GM23248 (cell line): ENCODE measurements around the gene AIP. TPM values are rescaled to one million over a fixed set of nuclear protein-coding genes. Genes with fewer than 3 reads are reported as not detected.

Source experiments
- DNase-seq: peaks from one replicate; pipeline ENCODE4 v3.0.0-alpha.2; 2015
- H2AFZ ChIP-seq: fragments of 200-600 bp; sonication (generic); 2 replicates; pipeline ENCODE4 v1.6.1; 2016; ENCODE audit warnings: antibody characterized with exemption
- H3F3A ChIP-seq: fragments of 200-600 bp; sonication (generic); 2 replicates; pipeline ENCODE4 v1.6.1; 2016; ENCODE audit warnings: mild to moderate bottlenecking, antibody characterized with exemption, mixed run types; ENCODE audit not compliant: insufficient read depth
- H3K27ac ChIP-seq: fragments of 200-600 bp; sonication (generic); 2 replicates; pipeline ENCODE4 v1.5.1; 2016; ENCODE audit warnings: mild to moderate bottlenecking
- H3K27me3 ChIP-seq: fragments of 200-600 bp; sonication (generic); replicated peaks from 2 replicates; pipeline ENCODE4 v1.6.1; 2016; ENCODE audit warnings: mild to moderate bottlenecking; ENCODE audit not compliant: insufficient read depth
- H3K36me3 ChIP-seq: fragments of 200-600 bp; sonication (generic); 2 replicates; pipeline ENCODE4 v1.6.1; 2016; ENCODE audit warnings: low read depth, mild to moderate bottlenecking
- H3K4me1 ChIP-seq: fragments of 200-600 bp; sonication (generic); 2 replicates; pipeline ENCODE4 v1.6.1; 2016; ENCODE audit warnings: mild to moderate bottlenecking; ENCODE audit not compliant: insufficient read depth
- H3K4me2 ChIP-seq: fragments of 200-600 bp; sonication (generic); one replicate; pipeline ENCODE4 v1.6.1; 2016; ENCODE audit warnings: mild to moderate bottlenecking; ENCODE audit not compliant: unreplicated experiment
- H3K4me3 ChIP-seq: fragments of 200-600 bp; sonication (generic); 2 replicates; pipeline ENCODE4 v1.5.1; 2016; ENCODE audit warnings: mild to moderate bottlenecking
- H3K79me2 ChIP-seq: fragments of 200-600 bp; sonication (generic); 2 replicates; pipeline ENCODE4 v1.6.1; 2016; ENCODE audit warnings: mild to moderate bottlenecking; ENCODE audit not compliant: insufficient read depth
- H3K9ac ChIP-seq: fragments of 200-600 bp; sonication (generic); 2 replicates; pipeline ENCODE4 v1.6.1; 2016; ENCODE audit warnings: mild to moderate bottlenecking
- H3K9me2 ChIP-seq: fragments of 200-600 bp; sonication (generic); 2 replicates; pipeline ENCODE4 v1.6.1; 2016; ENCODE audit warnings: mixed run types, mild to moderate bottlenecking, moderate library complexity; ENCODE audit not compliant: insufficient read depth
- H3K9me3 ChIP-seq: fragments of 200-600 bp; sonication (generic); one replicate; pipeline ENCODE4 v1.6.1; 2017; ENCODE audit warnings: low read depth
- H4K20me1 ChIP-seq: fragments of 200-600 bp; sonication (generic); 2 replicates; pipeline ENCODE4 v1.6.0; 2016; ENCODE audit not compliant: insufficient read depth
- EZH2 ChIP-seq: fragments of 200-600 bp; sonication (generic); IDR thresholded peaks from 2 replicates; pipeline ENCODE4 v1.6.1; 2018; ENCODE audit warnings: antibody characterized with exemption, mild to moderate bottlenecking; ENCODE audit not compliant: insufficient read depth, poor library complexity, severe bottlenecking
- EZH2phosphoT487 ChIP-seq: fragments of 200-600 bp; sonication (generic); IDR thresholded peaks from 2 replicates; pipeline ENCODE4 v1.6.1; 2018; ENCODE audit warnings: antibody characterized with exemption, moderate library complexity, mild to moderate bottlenecking, low read depth; ENCODE audit not compliant: insufficient read depth
- WGBS, 2 experiments: methylation state at CpG; one replicate each; pipeline ENCODE4 v1.1.6; 2015 to 2017; ENCODE audit warnings: low lambda C conversion rate in 2 of 2, low coverage in 1 of 2; ENCODE audit errors: missing lambda C conversion rate in 2 of 2; 5-methylcytosine and 5-hydroxymethylcytosine counted together
- in situ Hi-C: fragments of 300-500 bp; cut with MboI; formaldehyde crosslinking; loops from 2 replicates; pipeline ENCODE4 v1.15.0; 2020
- polyA plus RNA-seq: library from polyadenylated mRNA; unstranded; fragments of >200 nt; fragmentation: Nextera tagmentation; extraction: Ambion mirVana; gene quantifications from 2 replicates; pipeline ENCODE4 v1.2.1, GENCODE V29; 2016
- total RNA-seq: library from RNA; depleted of rRNA; stranded (reverse); fragments of >200 nt; shearing (Covaris generic); gene quantifications from 2 replicates; pipeline ENCODE4 v1.2.3, GENCODE V29; 2014

AIP gene
- total and polyA plus RNA-seq, 2 experiments from 2014 or later, result 56.1 to 58.5 TPM

DNA sequence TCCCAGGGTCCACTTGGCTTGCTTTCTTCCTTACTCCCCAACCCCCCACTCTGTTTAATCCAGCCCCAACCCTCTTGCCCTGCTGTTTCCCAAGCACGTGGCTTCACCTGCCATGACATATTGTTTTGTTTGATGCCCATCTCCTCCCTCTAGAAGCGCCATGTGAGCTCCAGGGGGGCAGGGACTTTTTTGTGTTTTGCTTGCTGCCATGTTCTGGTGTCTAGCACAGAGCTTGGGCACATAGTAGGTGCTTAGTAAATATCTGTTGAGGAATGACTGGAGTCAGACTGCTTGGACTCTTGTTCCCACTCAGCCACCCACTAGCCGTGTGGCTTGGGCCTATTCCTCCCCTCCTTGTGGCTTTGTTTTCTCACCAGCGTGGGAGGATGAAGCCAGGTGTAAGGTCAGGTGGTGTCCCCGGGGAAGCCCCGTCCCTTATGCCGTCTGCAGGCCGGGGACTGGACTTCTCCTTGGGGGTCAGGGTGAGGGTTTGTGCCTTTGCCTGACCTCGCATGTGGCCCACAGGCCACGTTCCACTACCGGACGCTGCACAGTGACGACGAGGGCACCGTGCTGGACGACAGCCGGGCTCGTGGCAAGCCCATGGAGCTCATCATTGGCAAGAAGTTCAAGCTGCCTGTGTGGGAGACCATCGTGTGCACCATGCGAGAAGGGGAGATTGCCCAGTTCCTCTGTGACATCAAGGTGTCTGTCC, 3.8 kb downstream of the AIP start:
- in situ Hi-C loops, result no loop called here
- Histone ChIP-seq H3K27me3 (no peaks in the 10 kb centered on the region), H4K20me1 (no peaks in the 10 kb centered on the region), H3K4me1 (peaks cover 7% of the 10 kb centered on the region; the same call in 1 of the 2 replicates), H3K27ac (no peak overlapping the region), H3K9me2 (no peaks in the 10 kb centered on the region), H3K79me2 (peaks cover 24% of the 10 kb centered on the region), H3K9ac (no peak overlapping the region), H3K4me2 (no peak overlapping the region), H3K9me3 (no peaks in the 10 kb centered on the region), H3K4me3 (no peak overlapping the region), H3F3A (no peaks in the 10 kb centered on the region), H3K36me3 (no peaks in the 10 kb centered on the region), H2AFZ (no peak overlapping the region)
- no peak for TF ChIP-seq EZH2
- no peak for TF ChIP-seq EZH2phosphoT487
- 87 to 91% methylated on average over 19 to 20 of the region's 20 CpGs for WGBS, 2 experiments
- no peak for DNase-seq

- no peaks in the 10 kb centered on the region for H4K20me1 ChIP-seq
- H3K79me2 ChIP-seq, result peaks cover 12% of the 10 kb centered on the region; the same call in 1 of the 2 replicates
- TF ChIP-seq EZH2 (no peak), EZH2phosphoT487 (no peak)
- H3K4me3 ChIP-seq, result no peak overlapping the region
- H3K36me3 ChIP-seq, result no peaks in the 10 kb centered on the region
- H3K27ac ChIP-seq, result no peak overlapping the region
- H3K27me3 ChIP-seq, result no peaks in the 10 kb centered on the region
- H3K9me3 ChIP-seq, result no peaks in the 10 kb centered on the region
- H2AFZ ChIP-seq, result no peak overlapping the region
- H3K4me1 ChIP-seq, result no peaks in the 10 kb centered on the region
- in situ Hi-C loops, result no loop called here
- DNase-seq, result no peak
- no peak overlapping the region for H3K4me2 ChIP-seq
- H3K9me2 ChIP-seq, result no peaks in the 10 kb centered on the region
- H3F3A ChIP-seq, result no peaks in the 10 kb centered on the region
- no peak overlapping the region for H3K9ac ChIP-seq
- 90 to 91% methylated on average over 23 of the region's 25 CpGs for WGBS, 2 experiments
These were observed 6.5 kb downstream of the AIP start for GRCh38 chr11:67489203-67489884.

- Histone ChIP-seq H3F3A (no peaks in the 10 kb centered on the region), H3K36me3 (no peaks in the 10 kb centered on the region), H3K4me2 (no peak overlapping the region), H3K4me3 (no peak overlapping the region), H2AFZ (no peak overlapping the region), H3K79me2 (0 out of 2 replicates have a peak, but pooled peaks cover 9% of the 10 kb centered on the region), H3K9me2 (no peaks in the 10 kb centered on the region), H3K4me1 (no peaks in the 10 kb centered on the region), H3K9me3 (no peaks in the 10 kb centered on the region), H3K27ac (no peak overlapping the region), H4K20me1 (no peaks in the 10 kb centered on the region), H3K9ac (no peak overlapping the region), H3K27me3 (no peaks in the 10 kb centered on the region)
- 91 to 92% methylated on average over 22 to 23 of the region's 23 CpGs for WGBS, 2 experiments
- TF ChIP-seq EZH2 (no peak), EZH2phosphoT487 (no peak)
- in situ Hi-C loops, result no loop called here
- no peak for DNase-seq
These were observed 7.3 kb downstream of the AIP start for GRCh38 chr11:67489885-67490726.

DNA sequence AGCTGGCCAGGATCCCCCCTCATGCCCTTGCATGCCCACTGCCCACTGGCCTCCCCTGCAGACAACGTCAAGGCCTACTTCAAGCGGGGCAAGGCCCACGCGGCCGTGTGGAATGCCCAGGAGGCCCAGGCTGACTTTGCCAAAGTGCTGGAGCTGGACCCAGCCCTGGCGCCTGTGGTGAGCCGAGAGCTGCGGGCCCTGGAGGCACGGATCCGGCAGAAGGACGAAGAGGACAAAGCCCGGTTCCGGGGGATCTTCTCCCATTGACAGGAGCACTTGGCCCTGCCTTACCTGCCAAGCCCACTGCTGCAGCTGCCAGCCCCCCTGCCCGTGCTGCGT, 7.9 kb downstream of the AIP start:
- TF ChIP-seq EZH2 (no peak), EZH2phosphoT487 (no peak)
- no peak overlapping the region for H3K4me2 ChIP-seq
- H3K9me2 ChIP-seq, result no peaks in the 10 kb centered on the region
- no peaks in the 10 kb centered on the region for H3F3A ChIP-seq
- H4K20me1 ChIP-seq, result no peaks in the 10 kb centered on the region
- H3K4me1 ChIP-seq, result no peaks in the 10 kb centered on the region
- H3K4me3 ChIP-seq, result no peak overlapping the region
- 86 to 87% methylated on average over 15 of the region's 15 CpGs for WGBS, 2 experiments
- no peak overlapping the region for H3K9ac ChIP-seq
- no peaks in the 10 kb centered on the region for H3K9me3 ChIP-seq
- no peak for DNase-seq
- H3K36me3 ChIP-seq, result no peaks in the 10 kb centered on the region
- no peak overlapping the region for H3K27ac ChIP-seq
- H3K79me2 ChIP-seq, result 0 out of 2 replicates have a peak, but pooled peaks cover 9% of the 10 kb centered on the region
- H3K27me3 ChIP-seq, result no peaks in the 10 kb centered on the region
- in situ Hi-C loops, result no loop called here
- no peak overlapping the region for H2AFZ ChIP-seq
